BJ (cell line): ENCODE data around the gene ATRNL1. TPM values are rescaled to one million over a fixed set of nuclear protein-coding genes. Genes with fewer than 3 reads are reported as not detected.

Source experiments
- CTCF ChIA-PET: fragments of 350-600 bp; formaldehyde crosslinking; extraction: SDS; loops from one replicate; lab custom pipeline; 2021; ENCODE audit warnings: antibody characterized with exemption, inconsistent platforms; lab: Yijun Ruan, JAX
- POLR2A ChIA-PET: fragments of 300-600 bp; sonication (Branson Sonifier 250); formaldehyde crosslinking; extraction: SDS; loops from one replicate; lab custom pipeline; 2021; ENCODE audit warnings: antibody characterized with exemption; lab: Charles Lee
- DNase-seq: peaks from one replicate; pipeline ENCODE4 v3.0.0-alpha.2; 2011; ENCODE audit warnings: low read depth
- H3K27me3 ChIP-seq: 2 replicates; pipeline ENCODE4 v1.6.0; 2011; ENCODE audit warnings: low read length; ENCODE audit not compliant: control insufficient read depth, insufficient read depth
- H3K36me3 ChIP-seq: 2 replicates; pipeline ENCODE4 v1.5.1; 2011; ENCODE audit warnings: low read length; ENCODE audit not compliant: control insufficient read depth, insufficient read depth
- H3K4me3 ChIP-seq: 2 replicates; pipeline ENCODE4 v1.5.1; 2011; ENCODE audit warnings: low read depth, mild to moderate bottlenecking, control low read depth, low read length
- polyA minus RNA-seq: library from RNA; depleted of rRNA, polyadenylated mRNA; stranded (reverse); fragments of >200 nt; gene quantifications from 2 replicates; pipeline ENCODE4 v1.2.3, GENCODE V29; 2011; rRNA and poly(A)+ RNA removed
- polyA plus RNA-seq: library from polyadenylated mRNA; depleted of rRNA; stranded (reverse); fragments of >200 nt; gene quantifications from 2 replicates; pipeline ENCODE4 v1.2.3, GENCODE V29; 2011; rRNA removed
- TF ChIP-seq, protein P1 (sequence below): IDR thresholded peaks from 2 replicates; pipeline ENCODE4 v1.5.1; 2011; ENCODE audit warnings: low read depth, mild to moderate bottlenecking, control low read depth, inconsistent platforms, low read length, moderate library complexity; ENCODE audit not compliant: insufficient read depth

Gene ATRNL1, protein sequence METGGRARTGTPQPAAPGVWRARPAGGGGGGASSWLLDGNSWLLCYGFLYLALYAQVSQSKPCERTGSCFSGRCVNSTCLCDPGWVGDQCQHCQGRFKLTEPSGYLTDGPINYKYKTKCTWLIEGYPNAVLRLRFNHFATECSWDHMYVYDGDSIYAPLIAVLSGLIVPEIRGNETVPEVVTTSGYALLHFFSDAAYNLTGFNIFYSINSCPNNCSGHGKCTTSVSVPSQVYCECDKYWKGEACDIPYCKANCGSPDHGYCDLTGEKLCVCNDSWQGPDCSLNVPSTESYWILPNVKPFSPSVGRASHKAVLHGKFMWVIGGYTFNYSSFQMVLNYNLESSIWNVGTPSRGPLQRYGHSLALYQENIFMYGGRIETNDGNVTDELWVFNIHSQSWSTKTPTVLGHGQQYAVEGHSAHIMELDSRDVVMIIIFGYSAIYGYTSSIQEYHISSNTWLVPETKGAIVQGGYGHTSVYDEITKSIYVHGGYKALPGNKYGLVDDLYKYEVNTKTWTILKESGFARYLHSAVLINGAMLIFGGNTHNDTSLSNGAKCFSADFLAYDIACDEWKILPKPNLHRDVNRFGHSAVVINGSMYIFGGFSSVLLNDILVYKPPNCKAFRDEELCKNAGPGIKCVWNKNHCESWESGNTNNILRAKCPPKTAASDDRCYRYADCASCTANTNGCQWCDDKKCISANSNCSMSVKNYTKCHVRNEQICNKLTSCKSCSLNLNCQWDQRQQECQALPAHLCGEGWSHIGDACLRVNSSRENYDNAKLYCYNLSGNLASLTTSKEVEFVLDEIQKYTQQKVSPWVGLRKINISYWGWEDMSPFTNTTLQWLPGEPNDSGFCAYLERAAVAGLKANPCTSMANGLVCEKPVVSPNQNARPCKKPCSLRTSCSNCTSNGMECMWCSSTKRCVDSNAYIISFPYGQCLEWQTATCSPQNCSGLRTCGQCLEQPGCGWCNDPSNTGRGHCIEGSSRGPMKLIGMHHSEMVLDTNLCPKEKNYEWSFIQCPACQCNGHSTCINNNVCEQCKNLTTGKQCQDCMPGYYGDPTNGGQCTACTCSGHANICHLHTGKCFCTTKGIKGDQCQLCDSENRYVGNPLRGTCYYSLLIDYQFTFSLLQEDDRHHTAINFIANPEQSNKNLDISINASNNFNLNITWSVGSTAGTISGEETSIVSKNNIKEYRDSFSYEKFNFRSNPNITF (N-terminal part only)
- polyA plus RNA-seq = 0.02 TPM in 1 of 2 replicates, not detected in the other
- 0.33 TPM in 1 of 2 replicates, not detected in the other for polyA minus RNA-seq

DNA sequence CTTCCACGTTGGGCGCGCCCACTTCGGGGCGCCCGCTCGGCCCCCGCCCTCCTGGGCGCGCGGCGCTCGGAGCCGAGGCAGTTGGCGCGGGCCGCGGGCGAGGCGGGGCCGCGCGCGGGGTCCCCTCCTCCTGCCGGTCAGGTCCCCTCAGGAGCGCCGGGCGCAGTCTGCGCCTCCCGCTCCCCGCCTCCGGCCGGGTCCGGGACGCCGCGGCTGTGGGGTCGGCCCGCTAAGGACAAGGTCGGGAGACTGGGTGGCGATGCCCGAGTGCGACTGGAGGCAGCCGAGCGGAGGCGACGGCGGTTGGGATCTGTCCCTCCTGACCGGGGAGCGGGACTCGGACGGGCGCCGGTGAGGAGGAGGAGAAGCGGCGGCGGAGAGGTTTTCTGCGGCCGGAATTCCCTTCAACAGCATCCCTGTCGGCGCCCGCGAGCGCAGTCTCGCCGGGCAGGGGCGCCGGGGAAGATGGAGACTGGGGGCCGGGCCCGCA lies at the start of gene ATRNL1:
Gene ATRNL1, plus strand, starts transcription at position 80 of the 490 bp plus-strand sequence. Its CDS starts 386 bp downstream, at position 466.
- TF ChIP-seq, protein P1, sequence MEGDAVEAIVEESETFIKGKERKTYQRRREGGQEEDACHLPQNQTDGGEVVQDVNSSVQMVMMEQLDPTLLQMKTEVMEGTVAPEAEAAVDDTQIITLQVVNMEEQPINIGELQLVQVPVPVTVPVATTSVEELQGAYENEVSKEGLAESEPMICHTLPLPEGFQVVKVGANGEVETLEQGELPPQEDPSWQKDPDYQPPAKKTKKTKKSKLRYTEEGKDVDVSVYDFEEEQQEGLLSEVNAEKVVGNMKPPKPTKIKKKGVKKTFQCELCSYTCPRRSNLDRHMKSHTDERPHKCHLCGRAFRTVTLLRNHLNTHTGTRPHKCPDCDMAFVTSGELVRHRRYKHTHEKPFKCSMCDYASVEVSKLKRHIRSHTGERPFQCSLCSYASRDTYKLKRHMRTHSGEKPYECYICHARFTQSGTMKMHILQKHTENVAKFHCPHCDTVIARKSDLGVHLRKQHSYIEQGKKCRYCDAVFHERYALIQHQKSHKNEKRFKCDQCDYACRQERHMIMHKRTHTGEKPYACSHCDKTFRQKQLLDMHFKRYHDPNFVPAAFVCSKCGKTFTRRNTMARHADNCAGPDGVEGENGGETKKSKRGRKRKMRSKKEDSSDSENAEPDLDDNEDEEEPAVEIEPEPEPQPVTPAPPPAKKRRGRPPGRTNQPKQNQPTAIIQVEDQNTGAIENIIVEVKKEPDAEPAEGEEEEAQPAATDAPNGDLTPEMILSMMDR = no peak
- no peak for DNase-seq
- Histone ChIP-seq H3K36me3 (no peaks in the 10 kb centered on the region), H3K4me3 (peak within 1 kb of the TSS; percentile 52), H3K27me3 (peaks cover 19% of the 10 kb centered on the region)
- POLR2A ChIA-PET = no interaction called here
- CTCF ChIA-PET = no interaction called here

DNA sequence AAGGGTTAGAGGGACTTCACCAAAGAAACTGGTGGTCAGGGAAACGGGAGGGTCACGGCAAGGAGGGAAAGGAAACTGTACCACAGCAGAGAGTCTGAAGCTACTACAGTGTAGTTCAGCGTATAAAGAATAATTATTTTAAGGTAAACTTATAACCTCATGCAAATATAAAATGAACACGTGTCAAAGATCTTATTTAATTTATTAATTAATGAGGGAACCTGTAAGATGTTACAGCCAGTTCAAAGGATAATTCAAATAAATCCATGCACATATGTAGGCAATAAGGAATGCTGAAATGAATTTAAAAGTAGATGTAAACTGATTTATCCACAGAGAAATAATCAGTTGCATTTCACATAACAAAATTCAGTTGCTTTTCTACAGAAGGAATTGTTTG lies 49.4 kb upstream of the ATRNL1 start:
- H3K27me3 ChIP-seq = 0 out of 2 replicates have a peak, but pooled peaks cover 3% of the 10 kb centered on the region
- no peaks in the 10 kb centered on the region for H3K36me3 ChIP-seq
- POLR2A ChIA-PET = no interaction called here
- CTCF ChIA-PET = no interaction called here
- DNase-seq = no peak
- H3K4me3 ChIP-seq = no peak overlapping the region
- TF ChIP-seq, protein P1 = no peak

DNA sequence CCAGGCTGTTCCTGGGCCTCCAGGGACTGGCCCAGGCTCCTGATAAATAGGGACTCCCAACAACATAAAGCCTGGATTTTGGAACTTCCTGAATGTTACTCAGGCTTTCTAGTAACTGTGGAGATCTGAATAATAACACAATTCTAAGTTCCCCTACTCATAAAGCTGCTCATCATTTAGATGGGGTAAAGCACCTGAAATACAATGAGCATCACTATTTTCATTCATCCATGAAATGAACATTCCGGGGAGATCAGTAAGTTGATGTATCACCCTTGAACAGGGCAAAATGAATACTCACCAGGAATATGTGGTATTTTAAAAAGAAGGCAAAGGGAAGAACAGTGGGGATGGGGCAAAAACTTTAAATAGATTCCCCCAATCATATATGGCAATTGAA lies 48.3 kb upstream of the ATRNL1 start:
- CTCF ChIA-PET = interaction anchor here (0.9 to 2.5 kb wide), 2 partner anchors 10 to 15 kb away, joined by 3 to 5 read pairs; no protein-coding TSS in a partner anchor
- no peak for DNase-seq
- POLR2A ChIA-PET = no interaction called here
- TF ChIP-seq, protein P1 = no peak
- Histone ChIP-seq H3K27me3 (0 out of 2 replicates have a peak, but pooled peaks cover 3% of the 10 kb centered on the region), H3K36me3 (no peaks in the 10 kb centered on the region), H3K4me3 (no peak overlapping the region)

DNA sequence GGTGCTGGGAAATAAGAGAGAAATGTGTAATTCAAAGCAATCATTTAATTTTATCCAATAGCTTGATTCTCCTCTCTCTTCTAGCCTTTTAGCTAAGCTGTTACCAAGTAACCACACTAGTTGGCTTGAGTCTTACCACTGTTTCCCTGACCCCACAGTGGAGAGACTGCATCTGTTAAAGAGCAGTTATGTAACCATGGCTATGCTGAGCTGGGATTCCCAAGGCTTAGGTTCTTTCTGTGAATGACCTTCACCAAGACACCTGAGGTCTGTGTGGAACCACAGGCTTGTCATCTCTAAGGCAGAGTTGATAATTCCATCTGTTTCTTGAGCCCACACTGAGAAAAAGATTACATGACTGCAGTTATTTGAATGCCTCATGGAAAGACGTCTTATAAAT lies 47.7 kb upstream of the ATRNL1 start:
- no peaks in the 10 kb centered on the region for H3K36me3 ChIP-seq
- no peak for DNase-seq
- TF ChIP-seq, protein P1 = no peak
- no peak overlapping the region for H3K4me3 ChIP-seq
- ChIA-PET CTCF (interaction anchor here (0.9 to 2.5 kb wide), 2 partner anchors 11 to 14 kb away, joined by 3 to 5 read pairs; no protein-coding TSS in a partner anchor), POLR2A (no interaction called here)
- 0 out of 2 replicates have a peak, but pooled peaks cover 3% of the 10 kb centered on the region for H3K27me3 ChIP-seq
